Measurements from ENCODE around the gene RTF2. TPM values are rescaled to one million over a fixed set of nuclear protein-coding genes. Genes with fewer than 3 reads are reported as not detected.

RTF2 gene
- total RNA-seq, 1 donor from 2014 or later, result 81.3 TPM

- DNase-seq (ENCODE audit: low read depth), result no peak
These were observed 31.0 kb upstream of the RTF2 start for GRCh38 chr20:56437196-56437960.

DNA sequence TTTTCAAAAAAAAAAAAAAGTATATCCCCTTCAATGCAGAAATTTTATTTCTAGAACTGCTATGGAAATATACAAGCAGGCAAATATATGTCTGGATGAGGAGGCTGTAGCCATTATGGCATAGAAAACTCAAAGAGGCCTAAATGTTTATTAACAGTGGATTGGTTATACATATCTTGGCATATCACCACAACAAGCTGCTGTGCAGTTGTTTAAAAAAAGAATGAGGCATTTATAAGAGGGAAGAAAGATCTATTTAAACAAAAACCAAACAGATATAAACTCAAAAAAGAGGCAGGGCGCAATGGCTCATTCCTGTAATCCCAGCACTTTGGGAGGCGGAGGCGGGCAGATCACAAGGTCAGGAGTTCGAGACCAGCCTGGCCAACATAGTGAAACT, 30.1 kb upstream of the RTF2 start:
- DNase-seq (ENCODE audit: low read depth), result no peak

GRCh38 chr20:56439771-56440291, 28.6 kb upstream of the RTF2 start:
- peak; percentile 97 for DNase-seq (ENCODE audit: low read depth)

- DNase-seq (ENCODE audit: low read depth), result peak; percentile 76
These were observed 27.9 kb upstream of the RTF2 start for GRCh38 chr20:56440346-56441007.

DNA sequence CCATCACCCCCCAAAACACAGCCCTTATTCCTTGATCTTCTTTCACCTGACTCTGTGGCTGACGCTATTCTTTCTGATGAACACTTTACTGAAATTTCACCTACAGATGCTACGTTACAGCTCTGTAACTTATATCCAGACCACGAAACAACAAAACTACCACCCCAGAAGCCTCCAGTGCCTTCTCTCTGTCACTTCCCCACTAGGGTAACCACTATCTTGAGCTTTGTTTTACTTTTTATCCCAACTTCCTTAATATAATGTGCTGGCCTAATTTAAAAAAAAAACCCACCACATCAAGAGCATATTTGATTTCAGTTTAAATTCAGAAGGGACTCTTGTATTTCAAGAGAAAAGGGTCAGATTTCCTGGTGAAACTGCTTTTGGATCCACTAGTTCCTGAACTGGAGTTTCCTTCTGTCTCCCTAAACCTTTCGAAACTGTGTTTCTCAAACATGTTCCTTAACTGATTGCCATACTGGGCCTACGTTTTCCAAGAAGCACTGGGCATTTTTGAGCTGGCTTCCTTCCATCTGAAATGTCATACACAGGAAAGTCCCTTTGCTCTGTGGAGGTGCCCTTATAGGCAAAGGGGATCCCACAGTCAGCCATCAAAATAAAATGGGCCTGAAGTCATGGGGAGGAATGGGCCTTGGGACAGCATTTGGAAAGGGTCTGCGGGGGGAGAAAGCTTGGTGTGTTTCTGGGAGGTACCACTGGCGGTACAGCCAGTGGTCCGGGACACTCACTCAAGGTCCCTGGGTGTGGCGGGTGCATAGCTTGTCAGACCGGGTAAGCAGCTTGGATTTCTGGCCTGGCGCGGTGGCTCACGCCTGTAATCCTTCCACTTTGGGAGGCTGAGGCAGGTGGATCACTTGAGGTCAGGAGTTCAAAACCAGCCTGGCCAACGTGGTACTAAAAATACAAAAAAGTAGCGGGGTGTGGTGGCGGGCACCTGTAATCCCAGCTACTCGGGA, 25.8 kb upstream of the RTF2 start:
- no peak for DNase-seq (ENCODE audit: low read depth)

GRCh38 chr20:56443654-56444540, 24.5 kb upstream of the RTF2 start:
- DNase-seq (ENCODE audit: low read depth), result no peak

DNA sequence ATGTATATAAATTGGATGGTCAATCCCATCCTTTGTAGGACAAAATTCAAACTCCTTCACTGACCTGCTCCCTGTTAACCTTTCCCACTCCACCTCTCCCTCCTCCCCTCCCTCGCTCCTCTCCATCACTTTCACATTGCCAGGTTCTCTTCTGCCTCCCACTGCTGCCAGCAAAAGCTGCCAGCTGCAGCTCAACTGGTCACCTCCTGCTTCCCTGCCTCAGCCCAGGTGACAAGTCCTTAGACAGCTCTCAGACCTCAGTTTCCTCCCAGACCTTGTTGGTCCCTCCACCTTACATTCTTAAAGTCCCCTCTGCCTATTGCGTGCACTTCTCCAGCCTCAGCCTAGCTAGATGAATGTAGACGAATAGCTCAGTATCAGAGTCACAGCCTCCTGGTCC, 23.3 kb upstream of the RTF2 start:
- no peak for DNase-seq (ENCODE audit: low read depth)

GRCh38 chr20:56445540-56445939, 22.9 kb upstream of the RTF2 start:
- DNase-seq (ENCODE audit: low read depth), result no peak

DNA sequence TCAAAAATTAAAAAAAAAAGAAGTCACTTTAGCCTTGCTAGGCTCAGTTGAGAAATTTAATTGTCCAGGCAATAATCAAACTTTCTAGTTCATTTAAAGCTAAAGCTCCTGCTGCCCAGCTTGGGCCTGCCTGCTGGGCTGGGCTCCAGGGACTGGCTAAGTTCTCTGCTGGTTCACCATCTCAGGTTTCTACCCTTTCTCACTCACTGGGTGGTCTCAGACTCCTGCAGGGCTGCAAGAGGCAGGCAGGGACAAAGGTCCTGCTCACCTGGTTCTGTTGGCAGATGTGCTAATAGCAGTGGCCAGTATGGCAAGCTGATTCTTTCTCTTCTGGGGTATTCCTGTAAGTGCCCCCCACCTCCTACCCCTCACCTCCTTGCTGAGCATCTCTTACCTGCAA, 21.2 kb upstream of the RTF2 start:
- no peak for DNase-seq (ENCODE audit: low read depth)

GRCh38 chr20:56449459-56449858, 19.0 kb upstream of the RTF2 start:
- DNase-seq (ENCODE audit: low read depth), result no peak

DNA sequence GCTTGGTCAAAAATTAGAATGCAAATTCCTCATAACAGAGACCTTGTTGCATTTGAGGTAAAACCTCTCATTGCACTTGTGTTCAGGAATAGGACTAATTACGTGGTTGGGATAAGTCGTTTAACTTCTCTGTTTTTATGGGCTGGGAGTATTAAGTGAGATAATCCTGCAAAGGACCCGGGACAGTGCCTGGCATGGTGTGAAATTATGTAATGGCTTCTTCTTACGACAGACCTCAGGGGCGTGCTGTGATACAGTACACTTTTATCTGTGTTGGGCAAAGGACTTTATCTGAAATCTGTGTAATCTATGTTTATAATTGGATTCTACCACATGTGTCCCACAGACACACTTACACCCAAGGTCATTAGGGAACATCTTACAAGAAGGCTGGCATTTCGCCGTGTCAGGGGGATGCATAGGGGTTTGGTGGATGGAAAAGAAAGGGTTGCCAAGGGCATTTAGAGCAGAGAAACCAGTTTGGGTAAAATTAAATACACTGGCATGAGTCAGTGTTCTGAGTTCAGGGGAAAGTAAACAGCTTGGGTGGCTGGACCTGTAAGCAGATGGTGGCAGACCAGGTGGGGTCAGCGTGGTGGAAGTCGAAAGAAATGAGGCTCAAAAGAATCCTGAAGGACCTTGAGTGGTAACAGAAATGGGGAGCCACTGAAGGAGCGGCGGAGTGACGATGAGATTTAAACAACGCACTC, 17.2 kb upstream of the RTF2 start:
- no peak for DNase-seq (ENCODE audit: low read depth)

DNA sequence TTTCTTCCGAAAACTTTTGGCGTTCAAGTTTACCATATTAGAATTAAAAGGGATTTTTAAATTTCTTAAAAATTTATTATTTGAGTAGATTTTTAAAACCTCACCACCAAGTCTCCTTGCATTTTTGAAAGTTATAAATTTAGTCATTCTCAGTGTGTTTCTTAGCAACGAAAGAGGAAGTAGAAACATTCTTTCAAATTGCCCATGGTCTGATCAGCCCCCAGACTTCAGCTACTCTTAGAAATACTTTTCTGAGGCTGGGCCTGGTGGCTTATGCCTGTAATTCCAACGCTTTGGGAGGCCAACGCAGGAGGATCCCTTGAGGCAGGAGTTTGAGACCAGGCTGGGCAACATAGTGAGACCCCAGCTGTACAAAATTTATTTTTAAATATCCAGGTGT, 15.1 kb upstream of the RTF2 start:
- no peak for DNase-seq (ENCODE audit: low read depth)

DNA sequence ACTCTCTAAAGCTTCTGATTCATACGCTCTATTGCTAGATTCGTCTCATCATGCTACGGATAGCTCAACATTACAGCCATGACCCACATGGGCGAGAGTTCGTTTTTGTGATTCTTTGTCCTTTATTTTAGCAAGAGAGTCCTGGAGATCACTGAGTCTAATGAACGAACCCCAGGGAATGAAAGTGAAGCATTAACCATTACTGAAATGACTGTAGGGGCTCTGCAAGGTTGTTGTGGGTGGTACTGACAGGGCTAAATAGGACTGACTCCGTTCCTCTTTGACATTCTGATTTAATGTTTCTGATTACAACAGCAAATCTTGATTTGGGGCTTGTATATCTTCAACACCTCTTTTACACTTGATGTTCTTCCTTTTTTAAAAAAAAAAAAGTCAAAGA, 13.7 kb upstream of the RTF2 start:
- no peak for DNase-seq (ENCODE audit: low read depth)

GRCh38 chr20:56458206-56458821, 10.1 kb upstream of the RTF2 start:
- no peak for DNase-seq (ENCODE audit: low read depth)

- no peak for DNase-seq (ENCODE audit: low read depth)
These were observed 8.0 kb upstream of the RTF2 start for GRCh38 chr20:56460459-56460858.

DNA sequence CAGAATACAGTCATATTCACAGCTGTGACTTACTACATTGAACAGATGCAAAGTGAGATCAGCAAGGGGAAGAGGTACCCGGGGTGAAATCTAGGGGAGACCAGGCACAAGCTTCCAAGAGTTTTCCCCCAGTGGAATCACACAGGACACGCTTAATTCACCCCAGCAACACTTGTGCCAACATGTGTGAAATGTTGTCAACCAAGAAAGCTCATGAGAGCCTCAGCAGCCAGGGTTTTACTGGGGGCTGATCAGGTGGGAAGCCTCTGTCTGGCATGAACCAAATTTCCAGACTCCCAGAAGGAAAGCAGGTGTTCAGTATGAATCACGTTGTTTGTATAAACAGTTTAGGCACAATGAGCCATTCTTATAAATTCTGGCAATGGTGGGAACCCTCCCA, 6.9 kb upstream of the RTF2 start:
- no peak for DNase-seq (ENCODE audit: low read depth)

GRCh38 chr20:56463428-56463827, 5.0 kb upstream of the RTF2 start:
- no peak for DNase-seq (ENCODE audit: low read depth)

DNA sequence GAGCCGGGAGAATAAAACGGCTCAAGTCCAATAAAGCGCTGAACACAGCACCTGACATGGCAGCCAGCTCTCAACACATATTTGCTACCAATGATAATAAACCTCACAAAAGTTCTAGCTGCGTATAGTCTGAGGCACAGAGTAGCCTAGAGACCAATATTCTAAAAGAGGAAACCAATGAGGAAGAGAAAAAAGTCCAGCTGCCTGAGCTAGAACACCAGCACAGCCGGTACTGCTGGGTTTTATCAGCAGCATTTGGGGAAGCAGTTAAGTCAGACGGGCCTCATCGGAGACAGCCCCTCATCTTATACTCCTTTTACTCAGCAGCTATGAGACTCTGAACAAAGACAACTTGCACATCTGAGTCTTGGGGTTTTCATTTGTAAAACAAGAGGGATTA, 2.4 kb upstream of the RTF2 start:
- DNase-seq (ENCODE audit: low read depth), result no peak

- DNase-seq (ENCODE audit: low read depth), result no peak
These were observed 485 bp upstream of the RTF2 start for GRCh38 chr20:56467968-56468315.

- DNase-seq (ENCODE audit: low read depth), result no peak
These were observed 636 bp downstream of the RTF2 start for GRCh38 chr20:56469077-56469449.
